Spleen (tissue), 7 donors: Measurements from ENCODE around the gene SLC2A9.

Experiments
- CTCF ChIP-seq, 11 experiments: fragments of 200-600 bp in 7 of 11; fragments of 450-650 bp in 4 of 11; sonication (generic) in 4 of 11; IDR thresholded peaks in 8 of 11; conservative IDR thresholded peaks in 3 of 11; 1 replicate in 7 of 11; 2 replicates in 4 of 11; pipeline versions ENCODE4 v1.4.0 to v1.8.0; 2016 to 2021; ENCODE audit warnings: antibody characterized with exemption in 11 of 11, inconsistent platforms in 4 of 11, mild to moderate bottlenecking in 1 of 11
- POLR2A ChIP-seq, 3 donors: fragments of 450-650 bp; IDR thresholded peaks; one replicate each; pipeline ENCODE4 v1.5.1; 2017; ENCODE audit warnings: antibody characterized with exemption in 3 of 3, mild to moderate bottlenecking in 1 of 3
- POLR2AphosphoS5 ChIP-seq, 3 donors: sonication (generic); formaldehyde crosslinking; IDR thresholded peaks; one replicate each; pipeline ENCODE4 v1.5.1; 2017; ENCODE audit warnings: antibody characterized with exemption in 3 of 3
- donor health status: DM: no; HTN: no; CAD: no; lungs with moderate emphysema.
- donor health status: DM: no; HTN: no; CAD: no.
- donor health status: DM: no; HTN: no; CAD: no.

GRCh38 chr4:10040049-10040892 is 19.0 kb upstream of the SLC2A9 start:
- TF ChIP-seq CTCF (IDR thresholded peaks at IDR 0.05 in 8 of 11, conservative IDR thresholded peaks at IDR 0.05 in 3 of 11) (no peak), POLR2A (IDR thresholded peaks at IDR 0.05) (no peak), POLR2AphosphoS5 (IDR thresholded peaks at IDR 0.05) (no peak)
